Neural cell (in vitro differentiated cells): Measurements from ENCODE around the gene FBN1.

Source experiments
- CTCF ChIP-seq: fragments of 450-650 bp; IDR thresholded peaks from 2 replicates; pipeline ENCODE4 v1.5.1; 2014; ENCODE audit warnings: antibody characterized with exemption, mild to moderate bottlenecking, moderate library complexity; ENCODE audit not compliant: poor library complexity, severe bottlenecking
- EZH2 ChIP-seq: fragments of 200-600, 300-800 bp; shearing (Covaris generic), sonication (generic); IDR thresholded peaks from 2 replicates; pipeline ENCODE4 v1.6.1; 2014; ENCODE audit warnings: antibody characterized with exemption, low read length, borderline replicate concordance, mild to moderate bottlenecking; ENCODE audit not compliant: insufficient read depth, poor library complexity, severe bottlenecking
- POLR2AphosphoS5 ChIP-seq: IDR thresholded peaks from 2 replicates; pipeline ENCODE4 v1.6.1; 2012
- SMC3 ChIP-seq: fragments of 450-650 bp; conservative IDR thresholded peaks from 2 replicates; pipeline ENCODE4 v1.6.1; 2014; ENCODE audit warnings: antibody characterized with exemption, mild to moderate bottlenecking, moderate library complexity; ENCODE audit not compliant: poor library complexity

- no peak for TF ChIP-seq CTCF
- TF ChIP-seq SMC3: no peak
- TF ChIP-seq POLR2AphosphoS5: no peak
- TF ChIP-seq EZH2: no peak
These were observed 80.8 kb downstream of the FBN1 start for GRCh38 chr15:48564690-48565089.
